ENCODE measurements around the gene RNF220. TPM values are rescaled to one million over a fixed set of nuclear protein-coding genes. Genes with fewer than 3 reads are reported as not detected.
A peak's percentile ranks its signal among the peaks of the same experiment; 100 is the strongest.

Gene RNF220
- total RNA-seq, 1 experiment from 2014 or later, result 153 TPM

DNA sequence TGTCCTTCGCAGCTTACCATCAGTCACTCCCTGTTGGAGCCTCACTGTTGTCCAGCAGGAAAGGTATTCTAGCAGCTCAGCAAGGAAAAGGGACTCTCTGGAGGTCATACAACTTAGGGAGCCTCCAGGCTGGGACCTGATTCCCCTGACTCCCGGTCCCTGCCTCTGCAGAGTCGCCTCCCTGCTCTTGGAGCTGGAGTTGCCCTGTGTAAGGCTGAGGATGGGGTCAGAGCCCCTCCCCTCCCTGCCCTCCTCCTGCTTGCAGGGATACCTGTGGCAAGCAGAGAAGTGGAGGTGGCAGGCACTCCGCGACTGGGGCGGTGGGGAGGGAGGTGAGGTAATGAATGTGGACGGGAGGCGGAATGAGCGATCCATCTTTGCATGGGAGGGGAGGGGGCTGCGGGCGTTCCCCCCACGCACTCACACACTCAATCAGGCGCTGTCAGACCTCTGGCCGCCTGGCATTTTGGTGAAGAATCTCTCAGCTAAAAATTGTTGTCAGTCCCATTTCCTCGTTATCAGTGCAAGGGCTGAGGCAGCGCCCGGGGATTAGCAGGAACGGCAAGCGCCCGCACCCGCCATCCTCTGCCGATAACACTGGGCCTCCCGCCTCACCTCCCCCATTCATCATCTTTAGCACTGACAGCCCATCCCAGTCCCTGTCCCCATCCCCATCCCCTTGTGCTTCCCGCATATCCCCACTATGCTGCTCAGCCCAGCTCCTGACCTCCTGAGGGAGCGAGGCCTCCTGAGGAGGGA is 204.9 kb downstream of the RNF220 start:
- no peak for DNase-seq (ENCODE audit: low read depth)

GRCh38 chr1:44610527-44611148 is 205.6 kb downstream of the RNF220 start:
- no peak for DNase-seq (ENCODE audit: low read depth)

GRCh38 chr1:44611419-44611818 is 206.4 kb downstream of the RNF220 start:
- DNase-seq (ENCODE audit: low read depth), result no peak

- no peak for DNase-seq (ENCODE audit: low read depth)
Observed at GRCh38 chr1:44611866-44612265, 206.8 kb downstream of the RNF220 start.

DNA sequence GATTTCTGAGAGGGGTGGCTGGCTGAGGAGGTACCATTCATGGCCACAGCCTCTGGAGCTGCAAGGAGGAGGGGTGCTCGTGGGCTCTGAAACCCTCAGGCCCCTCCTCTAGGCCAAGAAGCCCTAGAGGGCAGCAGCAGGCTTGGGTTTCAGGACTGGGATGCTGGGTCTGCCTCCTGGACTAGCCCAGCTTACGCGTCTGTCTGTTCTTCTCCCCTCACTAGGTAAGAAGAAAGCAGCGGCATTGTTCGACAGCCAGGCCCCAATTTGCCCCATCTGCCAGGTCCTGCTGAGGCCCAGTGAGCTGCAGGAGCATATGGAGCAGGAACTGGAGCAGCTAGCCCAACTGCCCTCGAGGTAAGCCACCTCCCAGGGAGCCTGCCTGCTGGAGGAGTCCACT is 208.9 kb downstream of the RNF220 start:
- no peak for DNase-seq (ENCODE audit: low read depth)

DNA sequence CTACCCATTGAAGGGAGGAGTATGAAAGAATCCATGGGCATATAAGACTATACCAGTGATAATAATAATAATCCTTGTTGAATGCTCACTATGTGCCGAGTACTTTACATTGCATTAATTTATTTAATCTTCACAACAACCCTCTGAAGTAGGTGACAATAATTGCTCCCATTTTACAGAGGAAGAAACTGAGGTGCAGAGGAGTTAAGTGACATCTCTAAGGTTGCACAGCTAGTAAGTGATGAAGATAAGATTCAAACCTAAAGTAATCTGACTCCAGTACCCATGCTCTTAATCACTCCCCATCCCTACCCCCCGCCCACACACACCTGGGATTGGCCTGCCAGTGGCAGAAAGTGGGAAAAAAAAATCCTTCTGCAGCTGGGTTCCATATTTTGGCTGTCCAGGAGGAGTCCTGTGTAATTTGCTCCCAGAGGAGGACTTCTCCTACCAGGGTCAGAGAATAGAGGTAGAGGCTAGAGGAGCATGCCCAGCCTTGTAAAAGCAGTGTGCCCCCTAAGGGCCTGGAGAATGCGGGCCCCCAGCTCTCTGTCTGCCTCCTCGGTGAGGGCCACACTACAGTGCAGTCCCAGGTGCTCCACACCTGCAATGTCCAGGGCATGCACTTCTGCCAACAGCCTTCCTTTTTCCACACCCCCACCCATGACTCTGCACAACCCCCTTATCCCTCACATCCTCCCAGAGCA is 211.4 kb downstream of the RNF220 start:
- no peak for DNase-seq (ENCODE audit: low read depth)

DNA sequence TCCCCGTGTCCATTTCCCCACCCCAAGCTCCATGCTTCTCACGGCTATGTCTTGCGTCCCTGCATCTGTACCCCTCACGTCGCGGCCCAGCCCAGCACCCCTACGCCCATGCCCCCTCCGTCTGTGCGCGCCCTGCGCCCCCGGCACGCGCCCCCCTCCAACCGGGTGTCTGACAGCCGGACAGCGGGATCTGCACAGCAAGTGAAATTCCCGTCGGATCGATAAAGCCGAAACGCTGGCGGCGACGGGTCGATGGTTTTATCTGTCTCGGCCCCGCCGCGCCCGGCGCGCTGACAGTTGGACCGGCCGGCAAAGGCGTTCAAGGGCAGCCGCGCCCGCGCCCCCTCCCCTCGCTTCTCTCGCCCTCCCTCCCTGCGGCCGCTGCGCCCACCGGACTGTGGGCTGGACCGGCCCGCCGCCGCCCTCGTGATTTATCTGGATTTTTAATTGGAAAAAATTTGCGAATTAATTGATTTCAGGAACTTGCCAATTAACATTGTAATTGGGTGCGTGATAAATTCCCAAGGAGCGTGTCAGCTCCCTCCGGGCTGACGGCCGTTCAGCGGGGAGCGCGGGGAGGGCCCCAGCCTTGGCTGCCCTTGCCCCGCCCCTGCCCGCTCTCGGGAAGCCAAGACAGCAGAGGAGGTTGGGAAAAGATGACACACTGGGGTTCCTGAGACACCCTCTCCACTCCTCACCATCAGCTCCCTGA is 212.1 kb downstream of the RNF220 start:
- peak; percentile 58 for DNase-seq (ENCODE audit: low read depth)

GRCh38 chr1:44617703-44618029 is 212.6 kb downstream of the RNF220 start:
- DNase-seq (ENCODE audit: low read depth), result no peak

GRCh38 chr1:44619261-44619900 is 214.3 kb downstream of the RNF220 start:
- peak; percentile 67 for DNase-seq (ENCODE audit: low read depth)

DNA sequence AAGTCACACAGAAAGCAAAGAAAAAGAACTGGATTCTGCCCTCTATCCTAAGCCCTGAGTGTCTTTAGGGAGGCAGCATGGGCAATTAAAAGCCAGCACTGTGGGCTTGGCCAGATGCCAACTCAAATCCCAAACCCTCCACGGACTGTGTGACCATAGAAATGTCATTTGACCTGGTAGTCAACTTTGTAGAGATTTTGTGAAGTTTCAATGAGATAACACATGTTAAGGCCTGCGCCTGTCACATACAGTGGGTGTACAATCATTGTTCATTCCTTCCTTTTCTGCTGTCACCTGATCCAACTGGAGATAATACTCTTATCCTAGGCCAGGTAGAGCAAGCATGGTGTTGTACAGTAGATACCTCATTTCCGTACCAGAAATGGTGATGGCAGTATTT is 215.0 kb downstream of the RNF220 start:
- DNase-seq (ENCODE audit: low read depth), result no peak

- no peak for DNase-seq (ENCODE audit: low read depth)
Observed at GRCh38 chr1:44621841-44622286, 216.8 kb downstream of the RNF220 start.

DNA sequence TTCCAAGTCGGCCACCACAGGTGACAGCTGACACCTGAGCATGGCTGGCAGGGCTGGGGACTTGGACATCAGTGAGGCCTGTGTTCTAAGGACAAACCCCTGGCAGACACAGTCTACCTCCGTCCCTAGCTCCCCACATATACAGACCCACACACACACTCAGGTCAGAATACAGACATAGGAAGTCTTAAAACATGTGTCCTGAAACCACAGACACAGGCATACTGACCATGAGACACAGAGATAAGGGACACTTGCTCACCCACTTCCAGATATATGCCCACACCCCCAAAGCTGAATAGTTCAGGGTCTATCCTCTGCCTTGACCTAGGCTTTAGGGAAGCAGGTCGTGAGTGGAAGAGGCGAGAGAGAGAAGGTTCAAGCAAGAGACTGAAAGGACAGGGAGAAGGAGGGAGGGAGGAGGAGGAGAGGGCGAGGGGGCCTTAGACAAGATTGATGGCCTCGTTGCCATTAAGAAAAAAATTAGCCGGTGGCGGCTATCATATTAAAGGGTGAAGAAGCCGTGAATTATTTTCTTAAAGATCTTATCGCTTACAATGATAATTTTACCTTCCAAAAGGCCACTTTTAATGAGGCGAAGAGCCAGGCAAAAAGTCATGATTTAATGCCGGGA is 219.3 kb downstream of the RNF220 start:
- no peak for DNase-seq (ENCODE audit: low read depth)

DNA sequence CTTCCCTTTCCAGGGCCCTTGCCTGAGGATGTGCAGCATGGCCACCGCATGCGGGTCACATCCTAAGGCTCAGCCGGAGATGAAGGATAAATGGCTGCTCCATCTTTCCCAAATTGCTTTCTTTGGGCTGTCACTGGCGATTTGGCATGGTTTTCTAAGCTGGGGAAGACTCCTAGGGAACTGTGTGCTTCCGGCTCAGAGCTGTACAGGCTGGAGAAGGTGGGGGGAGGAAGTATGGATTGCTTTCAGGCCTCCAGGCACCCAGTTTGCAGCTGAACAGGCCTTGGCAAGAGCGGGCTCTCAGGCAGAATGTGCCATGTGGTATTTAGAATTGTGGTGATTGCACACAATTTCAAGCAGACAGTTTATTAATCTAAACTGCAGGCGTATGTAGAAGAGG is 220.3 kb downstream of the RNF220 start:
- DNase-seq (ENCODE audit: low read depth), result no peak

- peak; percentile 81 for DNase-seq (ENCODE audit: low read depth)
Observed at GRCh38 chr1:44628962-44629756, 224.1 kb downstream of the RNF220 start.

GRCh38 chr1:44630116-44630515 is 225.1 kb downstream of the RNF220 start:
- DNase-seq (ENCODE audit: low read depth), result no peak

DNA sequence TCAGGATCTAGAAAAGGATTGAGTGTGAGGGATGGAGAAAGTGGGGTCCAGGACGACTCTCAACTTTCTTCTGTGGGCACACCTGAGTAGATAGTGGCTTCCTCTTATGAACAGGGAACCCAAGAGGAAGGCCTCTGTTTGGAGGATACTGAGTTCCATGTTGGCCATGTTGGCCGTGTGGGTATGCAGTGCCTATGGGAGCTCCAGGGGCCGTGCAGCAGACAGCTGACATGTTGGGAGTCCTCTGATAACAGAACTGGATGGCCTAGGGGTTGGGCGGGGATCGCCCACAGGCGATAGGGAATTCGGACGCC is 226.2 kb downstream of the RNF220 start:
- no peak for DNase-seq (ENCODE audit: low read depth)

GRCh38 chr1:44631647-44632539 is 226.8 kb downstream of the RNF220 start:
- DNase-seq (ENCODE audit: low read depth), result peak; percentile 93

DNA sequence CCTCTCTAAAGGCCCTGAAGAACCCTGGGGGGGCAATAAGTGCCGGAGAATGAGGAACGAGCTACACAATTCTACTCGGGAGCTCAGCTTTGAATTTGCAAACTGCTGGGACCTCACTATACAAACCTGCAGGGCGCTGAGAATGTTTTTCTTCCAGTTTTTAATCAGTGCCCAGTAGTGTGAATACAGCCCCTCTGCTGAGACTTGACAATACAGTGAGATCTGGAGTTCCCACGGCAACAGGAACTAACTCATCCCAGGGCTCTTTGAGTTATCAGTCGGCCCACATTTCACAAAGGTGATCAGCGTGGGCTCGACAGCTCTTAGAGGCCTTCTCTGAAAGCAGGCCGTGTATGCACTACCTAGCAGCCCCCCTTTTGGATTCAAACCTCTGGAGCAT is 227.5 kb downstream of the RNF220 start:
- DNase-seq (ENCODE audit: low read depth), result no peak

- no peak for DNase-seq (ENCODE audit: low read depth)
Observed at GRCh38 chr1:44634606-44635189, 229.6 kb downstream of the RNF220 start.
